Measurements from ENCODE around the gene ACYP2.

GRCh38 chr2:54083021-54083420, 32.4 kb upstream of the ACYP2 start:
- no peak for TF ChIP-seq CTCF (conservative IDR thresholded peaks at IDR 0.05; ENCODE audit: low read length)
- TF ChIP-seq EZH2phosphoT487 (IDR thresholded peaks at IDR 0.05; ENCODE audit: borderline replicate concordance): no peak
